Caco-2 (cell line): ENCODE measurements around the gene ANO1. TPM values are rescaled to one million over a fixed set of nuclear protein-coding genes. Genes with fewer than 3 reads are reported as not detected.

ENCODE experiments used
- BruUV-seq: library from RNA; stranded (reverse); fragments of 400-500 nt; replicated peaks from 2 replicates; lab custom pipeline; 2021; lab: Mats Ljungman, UMichigan
- CTCF ChIA-PET: fragments of 300-600 bp; sonication (Branson Sonifier 250); formaldehyde crosslinking; loops from one replicate; lab custom pipeline; 2022; ENCODE audit warnings: antibody characterized with exemption; lab: Charles Lee
- POLR2A ChIA-PET: fragments of 300-600 bp; sonication (Branson Sonifier 250); formaldehyde crosslinking; loops from one replicate; lab custom pipeline; 2022; ENCODE audit warnings: antibody characterized with exemption; lab: Charles Lee
- DNase-seq, 2 experiments: peaks; one replicate each; pipeline versions ENCODE4 v3.0.0 to v3.0.0-alpha.2; 2020 to 2022
- H3K27me3 ChIP-seq: replicated peaks from 2 replicates; pipeline ENCODE4 v1.6.0; 2011; ENCODE audit warnings: low read length; ENCODE audit not compliant: control insufficient read depth, insufficient read depth
- H3K36me3 ChIP-seq: 2 replicates; pipeline ENCODE4 v1.5.1; 2011; ENCODE audit warnings: low read length; ENCODE audit not compliant: control insufficient read depth, insufficient read depth
- H3K4me1 ChIP-seq: fragments of 250-450 bp; sonication (Bioruptor Pico); 2 replicates; pipeline ENCODE4 v1.5.1; 2020; ENCODE audit warnings: mild to moderate bottlenecking
- H3K4me3 ChIP-seq: 2 replicates; pipeline ENCODE4 v1.5.1; 2011; ENCODE audit warnings: low read depth, mild to moderate bottlenecking, control low read depth, low read length
- H3K9me3 ChIP-seq: fragments of 250-450 bp; sonication (Bioruptor Pico); 2 replicates; pipeline ENCODE4 v1.5.1; 2020; ENCODE audit warnings: mild to moderate bottlenecking, moderate library complexity
- H3K27ac Mint-ChIP-seq: one replicate; pipeline ENCODE4 v1.8.0; 2022; ENCODE audit warnings: mixed read lengths; ENCODE audit not compliant: unreplicated experiment
- H3K27me3 Mint-ChIP-seq: one replicate; pipeline ENCODE4 v1.8.0; 2022; ENCODE audit warnings: mixed read lengths; ENCODE audit not compliant: insufficient read depth, unreplicated experiment
- H3K36me3 Mint-ChIP-seq: one replicate; pipeline ENCODE4 v1.8.0; 2022; ENCODE audit warnings: mild to moderate bottlenecking, mixed read lengths; ENCODE audit not compliant: insufficient read depth, unreplicated experiment
- H3K4me1 Mint-ChIP-seq: one replicate; pipeline ENCODE4 v1.8.0; 2022; ENCODE audit warnings: low read depth, mixed read lengths; ENCODE audit not compliant: unreplicated experiment
- H3K4me3 Mint-ChIP-seq: one replicate; pipeline ENCODE4 v1.8.0; 2022; ENCODE audit warnings: mild to moderate bottlenecking, moderate library complexity, mixed read lengths; ENCODE audit not compliant: unreplicated experiment
- H3K9me3 Mint-ChIP-seq: one replicate; pipeline ENCODE4 v1.8.0; 2022; ENCODE audit warnings: mixed read lengths; ENCODE audit not compliant: unreplicated experiment
- intact Hi-C: fragments of 100-400 bp; cut with micrococcal nuclease; formaldehyde crosslinking; loops from one replicate; pipeline ENCODE4 v1.10.0; 2022; ENCODE audit not compliant: unreplicated experiment
- total RNA-seq: library from RNA; stranded (reverse); gene quantifications from 2 replicates; pipeline ENCODE4 v1.2.3, GENCODE V29; 2022
- TF ChIP-seq, protein P1 (sequence below), 2 experiments: fragments of 200-600 bp in 1 of 2; IDR thresholded peaks; 1 replicate in 1 of 2; 2 replicates in 1 of 2; pipeline versions ENCODE4 v1.5.1 to v1.8.0; 2011 to 2022; ENCODE audit warnings: antibody characterized with exemption in 1 of 2, control low read depth in 1 of 2, inconsistent platforms in 1 of 2, low read depth in 1 of 2, low read length in 1 of 2, mild to moderate bottlenecking in 1 of 2, moderate library complexity in 1 of 2; ENCODE audit not compliant: insufficient read depth in 1 of 2, severe bottlenecking in 1 of 2, unreplicated experiment in 1 of 2

ANO1 gene
- total RNA-seq, 1 experiment from 2014 or later, result 8.4 TPM

- no peak for DNase-seq
- no peak overlapping the region for H3K4me3 Mint-ChIP-seq
- H3K27ac Mint-ChIP-seq, result peak overlapping the region; percentile 7
Measured at GRCh38 chr11:70233511-70233934, 155.4 kb downstream of the ANO1 start.

DNA sequence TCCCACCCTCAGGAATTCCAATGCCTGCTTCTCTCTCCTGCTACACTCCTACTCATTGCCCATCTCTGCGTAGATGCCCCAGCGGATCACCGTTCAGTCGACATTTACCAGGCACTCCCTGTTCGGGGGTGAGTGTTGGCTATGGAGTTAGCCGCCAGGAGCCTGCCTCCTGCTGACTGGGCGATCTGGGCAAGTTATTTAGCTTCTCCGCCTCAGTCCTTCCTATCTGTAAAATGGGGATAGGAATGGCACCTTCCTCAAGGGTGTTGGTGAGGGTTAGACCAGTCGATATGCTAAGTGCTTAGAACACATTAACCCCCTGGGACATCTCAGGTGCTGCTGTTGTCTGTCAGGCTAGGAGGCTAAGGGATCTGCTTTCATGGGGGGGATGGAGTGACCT is 155.8 kb downstream of the ANO1 start:
- no peaks in the 10 kb centered on the region for H3K9me3 ChIP-seq
- H3K9me3 Mint-ChIP-seq, result no peaks in the 10 kb centered on the region
- peak overlapping the region; percentile 7 for H3K27ac Mint-ChIP-seq
- H3K27me3 ChIP-seq, result no peaks in the 10 kb centered on the region
- no peaks in the 10 kb centered on the region for H3K36me3 ChIP-seq
- intact Hi-C loops, result no loop called here
- H3K27me3 Mint-ChIP-seq, result no peaks in the 10 kb centered on the region
- peaks cover 27% of the 10 kb centered on the region for H3K4me1 Mint-ChIP-seq
- DNase-seq, result no peak
- H3K4me3 Mint-ChIP-seq, result no peak overlapping the region
- ChIA-PET POLR2A (no interaction called here), CTCF (no interaction called here)
- H3K4me1 ChIP-seq, result no peaks in the 10 kb centered on the region
- no peak overlapping the region for H3K4me3 ChIP-seq
- TF ChIP-seq, protein P1, sequence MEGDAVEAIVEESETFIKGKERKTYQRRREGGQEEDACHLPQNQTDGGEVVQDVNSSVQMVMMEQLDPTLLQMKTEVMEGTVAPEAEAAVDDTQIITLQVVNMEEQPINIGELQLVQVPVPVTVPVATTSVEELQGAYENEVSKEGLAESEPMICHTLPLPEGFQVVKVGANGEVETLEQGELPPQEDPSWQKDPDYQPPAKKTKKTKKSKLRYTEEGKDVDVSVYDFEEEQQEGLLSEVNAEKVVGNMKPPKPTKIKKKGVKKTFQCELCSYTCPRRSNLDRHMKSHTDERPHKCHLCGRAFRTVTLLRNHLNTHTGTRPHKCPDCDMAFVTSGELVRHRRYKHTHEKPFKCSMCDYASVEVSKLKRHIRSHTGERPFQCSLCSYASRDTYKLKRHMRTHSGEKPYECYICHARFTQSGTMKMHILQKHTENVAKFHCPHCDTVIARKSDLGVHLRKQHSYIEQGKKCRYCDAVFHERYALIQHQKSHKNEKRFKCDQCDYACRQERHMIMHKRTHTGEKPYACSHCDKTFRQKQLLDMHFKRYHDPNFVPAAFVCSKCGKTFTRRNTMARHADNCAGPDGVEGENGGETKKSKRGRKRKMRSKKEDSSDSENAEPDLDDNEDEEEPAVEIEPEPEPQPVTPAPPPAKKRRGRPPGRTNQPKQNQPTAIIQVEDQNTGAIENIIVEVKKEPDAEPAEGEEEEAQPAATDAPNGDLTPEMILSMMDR (IDR thresholded peaks at IDR 0.05; ENCODE audit: insufficient read depth in 1 of 2, low read depth in 1 of 2, low read length in 1 of 2, severe bottlenecking in 1 of 2, unreplicated experiment in 1 of 2), result no peak
- H3K36me3 Mint-ChIP-seq, result no peaks in the 10 kb centered on the region
- BruUV-seq, result no TSS peak

More at GRCh38 chr11:70233511-70233934, 155.4 kb downstream of the ANO1 start:
- no peaks in the 10 kb centered on the region for H3K9me3 ChIP-seq
- intact Hi-C loops, result no loop called here
- no peaks in the 10 kb centered on the region for H3K4me1 ChIP-seq
- Mint-ChIP-seq H3K9me3 (no peaks in the 10 kb centered on the region), H3K27me3 (no peaks in the 10 kb centered on the region), H3K4me1 (peaks cover 27% of the 10 kb centered on the region), H3K36me3 (no peaks in the 10 kb centered on the region)
- POLR2A ChIA-PET, result interaction anchor here (1.0 kb wide), 1 partner anchor 30 kb away, joined by 5 read pairs; the partner anchor contains the start of gene FADD
- TF ChIP-seq, protein P1 (IDR thresholded peaks at IDR 0.05; ENCODE audit: insufficient read depth in 1 of 2, low read depth in 1 of 2, low read length in 1 of 2, severe bottlenecking in 1 of 2, unreplicated experiment in 1 of 2), result no peak
- no TSS peak for BruUV-seq
- CTCF ChIA-PET, result no interaction called here
- no peak overlapping the region for H3K4me3 ChIP-seq
- H3K27me3 ChIP-seq, result no peaks in the 10 kb centered on the region
- H3K36me3 ChIP-seq, result no peaks in the 10 kb centered on the region

Other genes with a start within 250 kb of the ANO1 start
- 45.8 and 51.3 TPM in 2 replicates for gene FADD, start 125.0 kb downstream of the ANO1 start, total RNA-seq
- gene PPFIA1, start 192.4 kb downstream of the ANO1 start, total RNA-seq, result 148 TPM in 2 replicates